Chondrocyte (in vitro differentiated cells): Measurements from ENCODE around the gene KLK12. TPM values are rescaled to one million over a fixed set of nuclear protein-coding genes. Genes with fewer than 3 reads are reported as not detected.

Experiments used
- DNase-seq: peaks from one replicate; pipeline ENCODE4 v3.0.0; 2021; ENCODE audit warnings: mixed read lengths, low spot score
- H3K27ac Mint-ChIP-seq: one replicate; pipeline ENCODE4 v1.8.0; 2021; ENCODE audit warnings: mild to moderate bottlenecking, moderate library complexity, mixed read lengths; ENCODE audit not compliant: unreplicated experiment
- H3K27me3 Mint-ChIP-seq: 2 replicates; pipeline ENCODE4 v1.8.0; 2021; ENCODE audit warnings: low read depth, mixed read lengths
- H3K36me3 Mint-ChIP-seq: 2 replicates; pipeline ENCODE4 v1.8.0; 2021; ENCODE audit warnings: low read depth, mixed read lengths
- H3K4me1 Mint-ChIP-seq: 2 replicates; pipeline ENCODE4 v1.8.0; 2021; ENCODE audit warnings: low read depth, mild to moderate bottlenecking, mixed read lengths
- H3K4me3 Mint-ChIP-seq: one replicate; pipeline ENCODE4 v1.8.0; 2021; ENCODE audit warnings: mild to moderate bottlenecking, moderate library complexity, mixed read lengths; ENCODE audit not compliant: unreplicated experiment
- H3K9me3 Mint-ChIP-seq: 2 replicates; pipeline ENCODE4 v1.8.0; 2021; ENCODE audit warnings: low read depth, mixed read lengths
- CTCF ChIP-seq: fragments of 200-600 bp; sonication (generic); IDR thresholded peaks from 2 replicates; pipeline ENCODE4 v1.5.0; 2021; ENCODE audit warnings: antibody characterized with exemption, mild to moderate bottlenecking, moderate library complexity
- total RNA-seq: library from RNA; stranded (reverse); gene quantifications from 3 replicates; pipeline ENCODE4 v1.2.1, GENCODE V29; 2021

KLK12 gene
- total RNA-seq, 1 donor from 2014 or later, result not detected

- Mint-ChIP-seq H3K4me1 (no peaks in the 10 kb centered on the region), H3K27ac (no peak overlapping the region), H3K4me3 (no peak overlapping the region), H3K9me3 (peaks cover 8% of the 10 kb centered on the region), H3K27me3 (peaks cover 17% of the 10 kb centered on the region), H3K36me3 (no peaks in the 10 kb centered on the region)
- no peak for TF ChIP-seq CTCF
- no peak for DNase-seq
Measured at GRCh38 chr19:51027873-51028272, 6.9 kb downstream of the KLK12 start.

GRCh38 chr19:51027126-51027806, 7.5 kb downstream of the KLK12 start:
- no peaks in the 10 kb centered on the region for H3K36me3 Mint-ChIP-seq
- no peak for TF ChIP-seq CTCF
- no peak overlapping the region for H3K27ac Mint-ChIP-seq
- no peak for DNase-seq
- peaks cover 22% of the 10 kb centered on the region for H3K27me3 Mint-ChIP-seq
- peaks cover 8% of the 10 kb centered on the region for H3K9me3 Mint-ChIP-seq
- no peak overlapping the region for H3K4me3 Mint-ChIP-seq
- no peaks in the 10 kb centered on the region for H3K4me1 Mint-ChIP-seq

GRCh38 chr19:51026554-51026831, 8.3 kb downstream of the KLK12 start, which contains the start of gene KLK11:
Gene KLK11 (minus strand): TSS chr19:51026616. CDS start chr19:51025631, 985 bp downstream.
- peaks cover 22% of the 10 kb centered on the region for H3K27me3 Mint-ChIP-seq
- peaks cover 8% of the 10 kb centered on the region for H3K9me3 Mint-ChIP-seq
- no peak for TF ChIP-seq CTCF
- no peak within 1 kb of the TSS for H3K4me3 Mint-ChIP-seq
- no peaks in the 10 kb centered on the region for H3K36me3 Mint-ChIP-seq
- DNase-seq, result no peak
- H3K4me1 Mint-ChIP-seq, result no peaks in the 10 kb centered on the region
- H3K27ac Mint-ChIP-seq, result no peak within 1 kb of the TSS

- Mint-ChIP-seq H3K27me3 (peaks cover 22% of the 10 kb centered on the region), H3K4me3 (no peak overlapping the region)
- DNase-seq, result no peak
Measured at GRCh38 chr19:51025809-51026553, 8.8 kb downstream of the KLK12 start.

GRCh38 chr19:51025401-51025800, 9.4 kb downstream of the KLK12 start:
- H3K27me3 Mint-ChIP-seq, result peaks cover 22% of the 10 kb centered on the region
- H3K4me1 Mint-ChIP-seq, result no peaks in the 10 kb centered on the region
- TF ChIP-seq CTCF, result no peak
- H3K36me3 Mint-ChIP-seq, result no peaks in the 10 kb centered on the region
- DNase-seq, result peak; percentile 39
- no peak overlapping the region for H3K27ac Mint-ChIP-seq
- H3K9me3 Mint-ChIP-seq, result no peaks in the 10 kb centered on the region
- H3K4me3 Mint-ChIP-seq, result no peak overlapping the region

More at GRCh38 chr19:51025809-51026553, 8.8 kb downstream of the KLK12 start:
- TF ChIP-seq CTCF, result no peak
- Mint-ChIP-seq H3K4me1 (no peaks in the 10 kb centered on the region), H3K36me3 (no peaks in the 10 kb centered on the region), H3K9me3 (peaks cover 5% of the 10 kb centered on the region), H3K27ac (no peak overlapping the region)
